ENCODE data around the gene TMC8. TPM values are rescaled to one million over a fixed set of nuclear protein-coding genes. Genes with fewer than 3 reads are reported as not detected.
A peak's percentile ranks its signal among the peaks of the same experiment; 100 is the strongest.

The TMC8 gene
- total and polyA plus RNA-seq, 4 donors, result 1.0 to 14.4 (median 7.3) TPM

DNA sequence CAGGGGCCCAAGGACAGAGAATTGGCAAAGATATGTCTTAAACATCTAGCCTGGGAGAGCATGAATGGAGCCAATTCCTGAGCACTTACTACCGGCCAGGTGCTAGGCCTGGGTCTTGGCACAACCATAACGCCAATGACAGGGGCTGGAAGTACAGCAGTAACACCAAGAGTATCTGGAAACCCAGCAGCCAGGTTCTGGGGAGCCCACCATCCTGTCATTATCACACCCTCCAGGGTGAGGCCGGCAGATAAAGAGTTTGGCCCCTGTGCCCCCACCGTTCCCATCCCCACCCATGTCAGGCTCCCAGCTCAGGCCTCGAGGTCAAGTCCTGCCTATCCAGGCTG is 508 bp upstream of the TMC8 start:
- Histone ChIP-seq H3K4me1 (ENCODE audit: control insufficient read depth in 1 of 2, insufficient read depth in 2 of 2, low read length in 2 of 2) (no peaks in the 10 kb centered on the region), H3K36me3 (ENCODE audit: control insufficient read depth in 1 of 2, insufficient read depth in 2 of 2, low read length in 1 of 2) (no peaks in the 10 kb centered on the region), H3K4me3 (ENCODE audit: low read length in 2 of 2) (no peak overlapping the region), H3K27me3 (ENCODE audit: control insufficient read depth in 1 of 2, insufficient read depth in 2 of 2, low read length in 1 of 2) (no peaks in the 10 kb centered on the region), H3K27ac (ENCODE audit: low read depth in 1 of 2, low read length in 2 of 2) (no peak overlapping the region), H3K9me3 (ENCODE audit: control insufficient read depth, low read length) (no peaks in the 10 kb centered on the region)
- no peak for DNase-seq
- no peak for ATAC-seq (ENCODE audit: low FRiP score)
- intact Hi-C loops (cut with DNase I), result no loop called here
- 81 to 88% methylated on average over 5 of the region's 5 CpGs for WGBS, 2 donors

DNA sequence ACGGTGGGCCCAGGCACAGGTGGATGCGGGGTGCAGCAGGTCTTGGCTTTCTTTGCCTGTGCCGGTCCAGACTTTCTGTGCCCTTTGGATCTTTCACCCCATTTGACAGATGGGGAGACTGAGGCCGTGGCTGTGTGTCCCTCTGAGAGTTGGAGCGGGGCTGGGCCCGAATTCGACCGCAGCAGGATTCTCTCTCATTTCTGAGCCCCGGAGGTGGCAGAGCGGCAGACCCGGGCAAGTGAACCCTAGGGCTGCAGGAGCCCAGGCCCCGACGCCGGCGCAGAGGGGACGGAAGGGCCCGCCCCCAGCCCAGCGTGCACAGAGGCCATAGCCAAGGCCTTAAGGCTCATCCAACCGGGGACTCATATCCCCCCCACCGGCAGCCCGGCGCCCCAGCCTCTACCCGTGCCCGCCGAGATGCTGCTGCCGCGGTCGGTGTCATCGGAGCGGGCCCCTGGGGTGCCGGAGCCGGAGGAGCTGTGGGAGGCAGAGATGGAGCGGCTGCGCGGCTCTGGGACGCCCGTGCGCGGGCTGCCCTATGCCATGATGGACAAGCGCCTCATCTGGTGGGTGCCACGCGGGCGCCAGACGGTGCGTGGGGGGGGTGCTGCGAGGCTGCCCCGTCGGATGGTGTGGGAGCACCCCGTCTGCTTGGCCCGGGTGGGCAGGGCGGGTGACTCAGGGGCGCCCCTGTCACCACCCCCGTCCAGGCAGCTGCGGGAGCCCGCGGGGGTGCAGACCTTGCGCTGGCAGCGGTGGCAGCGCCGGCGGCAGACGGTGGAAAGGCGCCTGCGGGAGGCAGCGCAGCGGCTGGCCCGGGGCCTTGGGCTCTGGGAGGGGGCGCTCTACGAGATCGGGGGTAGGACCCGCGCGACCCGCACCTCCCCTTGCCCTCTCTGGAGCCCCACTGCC is 857 bp downstream of the TMC8 start:
- no peak overlapping the region for H3K4me3 ChIP-seq (ENCODE audit: low read length in 2 of 2)
- H3K36me3 ChIP-seq (ENCODE audit: control insufficient read depth in 1 of 2, insufficient read depth in 2 of 2, low read length in 1 of 2), result no peaks in the 10 kb centered on the region
- WGBS, 2 donors, result 22 to 34% methylated on average over 51 to 74 of the region's 74 CpGs
- no peaks in the 10 kb centered on the region for H3K9me3 ChIP-seq (ENCODE audit: control insufficient read depth, low read length)
- no peaks in the 10 kb centered on the region for H3K4me1 ChIP-seq (ENCODE audit: control insufficient read depth in 1 of 2, insufficient read depth in 2 of 2, low read length in 2 of 2)
- no peak for ATAC-seq (ENCODE audit: low FRiP score)
- no peak overlapping the region for H3K27ac ChIP-seq (ENCODE audit: low read depth in 1 of 2, low read length in 2 of 2)
- H3K27me3 ChIP-seq (ENCODE audit: control insufficient read depth in 1 of 2, insufficient read depth in 2 of 2, low read length in 1 of 2), result no peaks in the 10 kb centered on the region
- peak in 1 of 2 donors; percentile 82 for DNase-seq
- intact Hi-C loops (cut with DNase I), result no loop called here

DNA sequence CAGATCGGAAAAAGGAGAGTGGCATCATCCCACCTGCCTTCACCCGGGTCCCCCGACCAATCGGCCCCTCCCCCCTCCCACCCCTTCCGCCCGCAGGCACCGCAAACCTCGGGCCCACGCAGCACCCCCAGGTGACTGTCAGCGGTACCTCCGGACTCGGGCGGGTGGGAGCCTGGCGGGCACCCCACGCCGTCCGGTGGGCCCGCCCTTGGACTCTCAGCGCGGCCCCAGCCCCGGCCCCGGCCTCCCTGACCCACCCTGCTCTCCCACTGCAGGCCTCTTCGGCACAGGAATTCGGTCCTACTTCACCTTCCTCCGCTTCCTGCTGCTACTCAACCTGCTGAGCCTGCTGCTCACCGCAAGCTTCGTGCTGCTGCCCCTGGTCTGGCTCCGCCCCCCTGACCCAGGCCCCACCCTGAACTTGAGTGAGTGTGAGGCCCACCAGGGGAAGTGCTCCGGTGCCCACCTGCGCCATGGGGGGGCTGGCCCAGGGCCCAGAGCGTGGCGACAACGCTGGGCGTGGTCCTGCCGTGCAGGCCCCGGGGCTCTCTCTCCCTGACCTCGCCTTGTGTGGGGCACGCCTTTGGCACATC is 1.6 kb downstream of the TMC8 start:
- Histone ChIP-seq H3K27me3 (ENCODE audit: control insufficient read depth in 1 of 2, insufficient read depth in 2 of 2, low read length in 1 of 2) (no peaks in the 10 kb centered on the region), H3K4me1 (ENCODE audit: control insufficient read depth in 1 of 2, insufficient read depth in 2 of 2, low read length in 2 of 2) (no peaks in the 10 kb centered on the region), H3K9me3 (ENCODE audit: control insufficient read depth, low read length) (no peaks in the 10 kb centered on the region), H3K36me3 (ENCODE audit: control insufficient read depth in 1 of 2, insufficient read depth in 2 of 2, low read length in 1 of 2) (no peaks in the 10 kb centered on the region), H3K27ac (ENCODE audit: low read depth in 1 of 2, low read length in 2 of 2) (no peak overlapping the region), H3K4me3 (ENCODE audit: low read length in 2 of 2) (no peak overlapping the region)
- WGBS, 2 donors, result 28 to 39% methylated on average over 23 to 38 of the region's 38 CpGs
- DNase-seq (peak in 1 of 2 donors; percentile 54), ATAC-seq (ENCODE audit: low FRiP score) (no peak)
- intact Hi-C loops (cut with DNase I), result no loop called here

DNA sequence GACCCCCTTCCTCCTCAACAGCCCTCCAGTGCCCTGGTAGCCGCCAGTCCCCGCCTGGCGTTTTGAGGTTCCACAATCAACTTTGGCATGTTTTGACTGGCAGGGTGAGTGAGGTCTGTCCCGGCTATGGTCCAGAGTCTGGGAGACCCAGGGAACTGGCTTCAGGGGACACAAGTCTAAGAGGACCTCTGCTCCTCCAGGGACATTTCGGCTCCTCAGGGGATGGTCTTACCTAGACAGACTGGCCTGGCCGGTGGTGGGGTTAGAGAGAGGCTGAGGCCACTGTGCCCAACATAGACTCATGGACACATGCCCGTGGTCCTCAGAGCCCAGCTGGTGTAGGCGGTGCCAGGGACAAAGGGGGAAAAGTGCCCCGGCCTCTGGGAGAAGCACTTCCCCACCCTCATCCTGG is 2.2 kb downstream of the TMC8 start:
- Histone ChIP-seq H3K4me3 (ENCODE audit: low read length in 2 of 2) (no peak overlapping the region), H3K27me3 (ENCODE audit: control insufficient read depth in 1 of 2, insufficient read depth in 2 of 2, low read length in 1 of 2) (no peaks in the 10 kb centered on the region), H3K9me3 (ENCODE audit: control insufficient read depth, low read length) (no peaks in the 10 kb centered on the region), H3K4me1 (ENCODE audit: control insufficient read depth in 1 of 2, insufficient read depth in 2 of 2, low read length in 2 of 2) (no peaks in the 10 kb centered on the region), H3K36me3 (ENCODE audit: control insufficient read depth in 1 of 2, insufficient read depth in 2 of 2, low read length in 1 of 2) (no peaks in the 10 kb centered on the region), H3K27ac (ENCODE audit: low read depth in 1 of 2, low read length in 2 of 2) (no peak overlapping the region)
- no peak for DNase-seq
- ATAC-seq (ENCODE audit: low FRiP score), result no peak
- WGBS, 2 donors, result 39 to 42% methylated on average over 9 of the region's 9 CpGs
- intact Hi-C loops (cut with DNase I), result no loop called here

DNA sequence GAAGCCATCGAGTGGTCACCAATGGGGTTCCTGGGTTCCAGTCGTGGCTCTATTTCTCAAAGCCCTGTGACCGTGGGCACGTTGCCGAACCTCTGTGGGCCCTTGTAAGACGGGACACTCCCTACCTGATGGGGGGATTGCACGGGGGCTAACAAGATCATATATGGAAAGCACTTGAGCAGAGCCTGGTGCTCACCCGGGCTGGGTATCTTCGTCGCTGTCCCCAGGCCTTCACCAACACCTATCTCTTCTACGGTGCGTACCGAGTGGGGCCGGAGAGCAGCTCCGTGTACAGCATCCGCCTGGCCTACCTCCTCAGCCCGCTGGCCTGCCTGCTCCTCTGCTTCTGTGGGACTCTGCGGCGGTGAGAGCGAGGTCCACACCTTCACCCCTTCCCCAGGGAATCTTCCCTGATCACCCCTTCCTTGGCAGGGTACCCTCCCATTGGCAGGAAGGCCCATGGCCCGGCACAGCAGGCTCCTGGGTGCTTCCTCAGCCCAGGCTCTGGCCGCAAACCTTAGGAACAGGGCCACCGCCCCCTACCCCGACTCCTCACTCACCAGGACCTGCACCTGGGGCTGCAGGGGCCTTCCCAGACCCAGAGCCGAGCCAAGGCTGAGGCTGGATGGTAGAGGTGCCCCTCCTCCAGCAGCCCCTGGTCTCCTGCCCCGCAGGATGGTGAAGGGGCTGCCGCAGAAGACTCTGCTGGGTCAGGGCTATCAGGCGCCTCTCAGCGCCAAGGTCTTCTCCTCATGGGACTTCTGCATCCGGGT is 2.8 kb downstream of the TMC8 start:
- no peak for DNase-seq
- no peaks in the 10 kb centered on the region for H3K36me3 ChIP-seq (ENCODE audit: control insufficient read depth in 1 of 2, insufficient read depth in 2 of 2, low read length in 1 of 2)
- H3K27ac ChIP-seq (ENCODE audit: low read depth in 1 of 2, low read length in 2 of 2), result no peak overlapping the region
- WGBS, 2 donors, result 93 to 94% methylated on average over 30 of the region's 30 CpGs
- no peak overlapping the region for H3K4me3 ChIP-seq (ENCODE audit: low read length in 2 of 2)
- no peaks in the 10 kb centered on the region for H3K4me1 ChIP-seq (ENCODE audit: control insufficient read depth in 1 of 2, insufficient read depth in 2 of 2, low read length in 2 of 2)
- no peak for ATAC-seq (ENCODE audit: low FRiP score)
- no peaks in the 10 kb centered on the region for H3K9me3 ChIP-seq (ENCODE audit: control insufficient read depth, low read length)
- H3K27me3 ChIP-seq (ENCODE audit: control insufficient read depth in 1 of 2, insufficient read depth in 2 of 2, low read length in 1 of 2), result no peaks in the 10 kb centered on the region
- intact Hi-C loops (cut with DNase I), result no loop called here

DNA sequence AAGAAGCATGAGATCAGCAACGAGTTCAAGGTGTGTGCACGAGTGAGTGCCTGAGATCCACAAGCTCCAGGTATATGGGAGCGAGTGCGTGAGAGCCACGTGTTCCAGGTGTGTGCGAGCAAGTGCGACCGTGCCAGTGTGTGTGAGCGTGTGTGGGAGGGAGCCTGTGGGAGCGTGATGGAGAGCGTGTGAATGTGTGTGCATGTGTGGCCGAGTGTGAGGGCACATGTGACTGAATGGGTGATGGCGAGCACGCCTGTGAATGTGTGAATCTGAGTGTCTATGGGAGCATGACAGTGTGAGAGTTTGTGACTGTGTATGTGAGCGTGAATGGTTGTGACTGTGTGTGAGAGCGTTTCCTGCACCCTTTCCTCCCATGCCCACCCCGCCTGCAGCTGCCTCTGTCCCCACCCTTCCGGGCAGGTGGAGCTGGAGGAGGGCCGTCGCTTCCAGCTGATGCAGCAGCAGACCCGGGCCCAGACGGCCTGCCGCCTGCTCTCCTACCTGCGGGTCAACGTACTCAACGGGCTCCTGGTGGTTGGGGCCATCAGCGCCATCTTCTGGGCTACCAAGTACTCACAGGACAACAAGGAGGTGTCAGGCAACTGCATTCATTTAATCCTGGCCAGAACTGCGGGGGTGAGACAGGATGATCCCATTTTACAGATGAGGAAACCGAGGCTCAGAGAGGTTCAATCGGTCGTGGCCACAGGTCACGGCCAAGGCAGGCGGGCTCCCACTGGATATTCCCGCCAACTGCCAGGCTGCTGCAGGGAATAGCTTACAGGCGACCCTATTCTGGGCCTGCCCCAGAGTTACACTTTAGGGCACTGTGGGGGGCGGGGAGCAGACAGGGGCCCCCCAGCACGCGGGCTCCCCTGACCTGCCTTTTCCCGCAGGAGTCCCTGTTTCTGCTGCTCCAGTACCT is 3.7 kb downstream of the TMC8 start:
- WGBS, 2 donors, result 81 to 82% methylated on average over 39 of the region's 39 CpGs
- ATAC-seq (ENCODE audit: low FRiP score) (no peak), DNase-seq (peak; percentile 65 to 76)
- Histone ChIP-seq H3K27ac (ENCODE audit: low read depth in 1 of 2, low read length in 2 of 2) (no peak overlapping the region), H3K36me3 (ENCODE audit: control insufficient read depth in 1 of 2, insufficient read depth in 2 of 2, low read length in 1 of 2) (no peaks in the 10 kb centered on the region), H3K4me1 (ENCODE audit: control insufficient read depth in 1 of 2, insufficient read depth in 2 of 2, low read length in 2 of 2) (no peaks in the 10 kb centered on the region), H3K27me3 (ENCODE audit: control insufficient read depth in 1 of 2, insufficient read depth in 2 of 2, low read length in 1 of 2) (no peaks in the 10 kb centered on the region), H3K4me3 (ENCODE audit: low read length in 2 of 2) (no peak overlapping the region), H3K9me3 (ENCODE audit: control insufficient read depth, low read length) (no peaks in the 10 kb centered on the region)
- intact Hi-C loops (cut with DNase I), result no loop called here

DNA sequence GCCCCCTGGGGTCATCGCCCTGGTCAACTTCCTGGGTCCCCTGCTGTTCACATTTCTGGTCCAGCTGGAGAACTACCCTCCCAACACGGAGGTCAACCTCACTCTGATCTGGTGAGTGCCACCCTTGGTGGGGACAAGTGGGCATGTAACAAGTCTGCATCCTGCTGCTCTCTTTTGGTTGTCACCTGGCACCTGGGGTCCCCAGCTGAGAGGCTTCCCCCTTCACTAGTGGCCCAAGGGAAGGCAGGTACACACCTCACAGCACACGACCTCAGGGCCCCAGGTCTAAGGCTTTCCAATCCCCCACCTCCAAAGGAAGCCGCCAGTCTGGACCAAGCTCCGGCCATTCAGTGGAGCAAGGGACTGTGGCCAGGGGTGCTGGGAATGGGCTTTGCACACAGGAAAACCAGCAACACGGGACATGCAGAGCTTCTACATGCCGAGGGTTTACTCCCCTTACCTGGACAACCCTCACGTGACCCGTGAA is 4.4 kb downstream of the TMC8 start:
- Histone ChIP-seq H3K27me3 (ENCODE audit: control insufficient read depth in 1 of 2, insufficient read depth in 2 of 2, low read length in 1 of 2) (no peaks in the 10 kb centered on the region), H3K27ac (ENCODE audit: low read depth in 1 of 2, low read length in 2 of 2) (no peak overlapping the region), H3K36me3 (ENCODE audit: control insufficient read depth in 1 of 2, insufficient read depth in 2 of 2, low read length in 1 of 2) (no peaks in the 10 kb centered on the region), H3K4me1 (ENCODE audit: control insufficient read depth in 1 of 2, insufficient read depth in 2 of 2, low read length in 2 of 2) (no peaks in the 10 kb centered on the region), H3K4me3 (ENCODE audit: low read length in 2 of 2) (no peak overlapping the region), H3K9me3 (ENCODE audit: control insufficient read depth, low read length) (no peaks in the 10 kb centered on the region)
- no peak for ATAC-seq (ENCODE audit: low FRiP score)
- WGBS, 2 donors, result 85 to 87% methylated on average over 9 of the region's 9 CpGs
- no peak for DNase-seq
- intact Hi-C loops (cut with DNase I), result no loop called here

DNA sequence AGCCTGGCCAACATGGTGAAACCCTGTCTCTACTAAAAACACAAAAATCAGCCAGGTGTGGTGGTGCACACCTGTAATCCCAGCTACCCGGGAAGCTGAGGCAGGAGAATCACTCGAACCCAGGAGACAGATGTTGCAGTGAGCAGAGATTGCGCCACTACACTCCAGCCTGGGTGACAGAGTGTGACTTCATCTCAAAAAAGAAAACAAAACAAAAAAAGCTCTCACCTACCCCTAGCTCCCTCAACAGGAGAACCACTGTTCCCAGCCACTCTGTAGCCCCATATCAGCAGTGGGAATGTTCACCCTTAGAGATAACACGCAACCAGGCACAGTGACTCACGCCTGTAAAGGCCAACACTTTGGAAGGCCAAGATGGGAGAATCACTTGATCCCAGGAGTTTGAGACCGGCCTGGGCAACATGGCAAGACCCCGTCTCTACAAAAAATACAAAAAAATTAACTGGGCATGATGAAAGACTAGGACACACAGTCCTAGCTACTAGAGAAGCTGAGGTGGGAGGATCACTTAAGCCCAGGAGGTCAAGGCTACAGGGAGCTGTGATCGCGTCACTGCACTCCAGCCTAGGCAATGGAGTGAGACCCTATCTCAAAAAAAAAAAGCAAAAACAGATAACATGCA is 5.4 kb downstream of the TMC8 start:
- 92 to 93% methylated on average over 9 of the region's 9 CpGs for WGBS, 2 donors
- no peaks in the 10 kb centered on the region for H3K9me3 ChIP-seq (ENCODE audit: control insufficient read depth, low read length)
- no peak overlapping the region for H3K27ac ChIP-seq (ENCODE audit: low read depth in 1 of 2, low read length in 2 of 2)
- H3K4me3 ChIP-seq (ENCODE audit: low read length in 2 of 2), result no peak overlapping the region
- intact Hi-C loops (cut with DNase I), result no loop called here
- no peak for DNase-seq
- ATAC-seq (ENCODE audit: low FRiP score), result no peak
- H3K27me3 ChIP-seq (ENCODE audit: control insufficient read depth in 1 of 2, insufficient read depth in 2 of 2, low read length in 1 of 2), result no peaks in the 10 kb centered on the region
- H3K36me3 ChIP-seq (ENCODE audit: control insufficient read depth in 1 of 2, insufficient read depth in 2 of 2, low read length in 1 of 2), result no peaks in the 10 kb centered on the region
- H3K4me1 ChIP-seq (ENCODE audit: control insufficient read depth in 1 of 2, insufficient read depth in 2 of 2, low read length in 2 of 2), result no peaks in the 10 kb centered on the region
